Measurements from ENCODE around the gene NXNL1. TPM values are rescaled to one million over a fixed set of nuclear protein-coding genes. Genes with fewer than 3 reads are reported as not detected.

Gene NXNL1
- total and polyA plus RNA-seq, 2 of the 8 experiments (the other 6 are each of a cell fraction or from before 2014, with no cell fraction given): not detected

GRCh38 chr19:17496337-17496997 is 35.7 kb upstream of the NXNL1 start (continued):
- TF ChIP-seq CHD2 (IDR thresholded peaks at IDR 0.05; ENCODE audit: low read length): peak; percentile 31; the same call in 1 of the 2 replicates
- TF ChIP-seq TAF7 (optimal IDR thresholded peaks at IDR 0.05; ENCODE audit: borderline replicate concordance, low read depth, low read length): peak; percentile 92
- no peak for TF ChIP-seq HDAC6 (IDR thresholded peaks at IDR 0.05; ENCODE audit: low read depth, low read length)
- no peak for TF ChIP-seq EGR1 (IDR thresholded peaks at IDR 0.05; ENCODE audit: borderline replicate concordance, low read depth, low read length)
- TF ChIP-seq CBX8 (IDR thresholded peaks at IDR 0.05; ENCODE audit: borderline replicate concordance, low read depth, low read length): no peak
- TF ChIP-seq SP1 (IDR thresholded peaks at IDR 0.05; ENCODE audit: low read depth, low read length): peak; percentile 56; the same call in 1 of the 2 replicates
- TF ChIP-seq SIN3A (conservative IDR thresholded peaks at IDR 0.05 in 1 of 2, IDR thresholded peaks at IDR 0.05 in 1 of 2; ENCODE audit: low read depth in 1 of 2, low read length in 2 of 2): 0 out of 4 replicates have a peak, but pooled peaks have one; percentile 40 to 52
- TF ChIP-seq E2F6 (IDR thresholded peaks at IDR 0.05): no peak
- peak; percentile 44 for TF ChIP-seq NANOG (IDR thresholded peaks at IDR 0.05; ENCODE audit: insufficient read depth, low read depth, low read length, poor library complexity, severe bottlenecking)
- peak; percentile 74 for TF ChIP-seq CREB1 (IDR thresholded peaks at IDR 0.05)
- TF ChIP-seq SP4 (IDR thresholded peaks at IDR 0.05; ENCODE audit: low read length): no peak; the same call in 1 of the 2 replicates
- no peak for TF ChIP-seq ATF2 (IDR thresholded peaks at IDR 0.05; ENCODE audit: low read length)
- no peak for TF ChIP-seq TAF1 (IDR thresholded peaks at IDR 0.05; ENCODE audit: low read depth, low read length)
- TF ChIP-seq BACH1 (IDR thresholded peaks at IDR 0.05; ENCODE audit: low read length): peak; percentile 85
- TF ChIP-seq YY1 (IDR thresholded peaks at IDR 0.05; ENCODE audit: low read depth, low read length): 0 out of 2 replicates have a peak, but pooled peaks have one; percentile 73
- peak; percentile 60 for TF ChIP-seq MAX (IDR thresholded peaks at IDR 0.05)
- TF ChIP-seq PHF8 (conservative IDR thresholded peaks at IDR 0.05; ENCODE audit: low read depth, low read length): no peak
- TF ChIP-seq CTCF (IDR thresholded peaks at IDR 0.05; ENCODE audit: control extremely low read depth in 1 of 3, insufficient read depth in 1 of 3, low read depth in 1 of 3, low read length in 3 of 3): peak; percentile 99 to 100 (median 100)

Data from H1 (cell line).